GM11168 (cell line): ENCODE data around the gene NFATC2.

Experiments
- in situ Hi-C: fragments of 300-500 bp; cut with MboI; formaldehyde crosslinking; loops from one replicate; pipeline ENCODE4 v1.12.0; 2022; ENCODE audit warnings: low sequenced_read_pairs; ENCODE audit not compliant: unreplicated experiment

Gene NFATC2

DNA sequence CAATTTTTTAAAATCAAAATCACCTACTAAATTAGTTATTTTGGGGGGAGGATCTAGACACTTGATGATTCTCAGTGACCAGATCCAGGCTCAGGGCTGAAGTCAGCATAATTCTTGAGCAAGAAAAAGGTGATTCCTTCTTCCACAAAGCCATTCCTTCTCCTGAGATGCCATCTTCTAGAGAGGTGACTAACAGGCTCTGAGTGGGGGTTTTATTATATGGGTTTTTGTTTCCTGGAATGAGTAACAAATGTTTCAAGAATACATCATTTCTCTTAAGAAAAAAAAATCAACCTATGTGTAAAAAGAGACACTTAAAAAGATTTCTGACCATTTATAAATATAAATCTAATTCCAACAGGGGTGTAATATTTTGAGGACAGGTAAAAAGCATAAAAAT is 154.3 kb downstream of the NFATC2 start:
- in situ Hi-C loops: no loop called here

GRCh38 chr20:51387125-51387875 is 155.2 kb downstream of the NFATC2 start:
- in situ Hi-C loops: no loop called here

DNA sequence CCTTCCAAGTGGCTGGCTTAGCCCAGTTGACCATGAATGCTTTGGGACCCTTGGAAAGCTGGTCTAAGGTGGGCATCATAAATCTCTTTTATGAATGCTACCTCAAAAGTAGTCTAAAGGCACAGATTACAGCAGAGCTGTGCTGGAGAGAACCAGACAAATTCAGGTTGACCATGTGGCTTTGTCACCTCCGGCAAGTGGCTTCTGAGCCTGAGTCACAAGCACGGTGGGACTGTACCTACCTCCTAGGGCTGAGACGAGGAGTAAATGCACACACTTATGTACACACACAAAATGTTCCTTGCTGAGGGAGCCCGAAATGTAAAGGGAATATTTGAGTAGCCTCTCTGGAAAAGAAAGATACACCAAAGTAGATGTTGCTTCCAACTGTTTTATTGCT is 155.9 kb downstream of the NFATC2 start:
- in situ Hi-C loops: no loop called here

DNA sequence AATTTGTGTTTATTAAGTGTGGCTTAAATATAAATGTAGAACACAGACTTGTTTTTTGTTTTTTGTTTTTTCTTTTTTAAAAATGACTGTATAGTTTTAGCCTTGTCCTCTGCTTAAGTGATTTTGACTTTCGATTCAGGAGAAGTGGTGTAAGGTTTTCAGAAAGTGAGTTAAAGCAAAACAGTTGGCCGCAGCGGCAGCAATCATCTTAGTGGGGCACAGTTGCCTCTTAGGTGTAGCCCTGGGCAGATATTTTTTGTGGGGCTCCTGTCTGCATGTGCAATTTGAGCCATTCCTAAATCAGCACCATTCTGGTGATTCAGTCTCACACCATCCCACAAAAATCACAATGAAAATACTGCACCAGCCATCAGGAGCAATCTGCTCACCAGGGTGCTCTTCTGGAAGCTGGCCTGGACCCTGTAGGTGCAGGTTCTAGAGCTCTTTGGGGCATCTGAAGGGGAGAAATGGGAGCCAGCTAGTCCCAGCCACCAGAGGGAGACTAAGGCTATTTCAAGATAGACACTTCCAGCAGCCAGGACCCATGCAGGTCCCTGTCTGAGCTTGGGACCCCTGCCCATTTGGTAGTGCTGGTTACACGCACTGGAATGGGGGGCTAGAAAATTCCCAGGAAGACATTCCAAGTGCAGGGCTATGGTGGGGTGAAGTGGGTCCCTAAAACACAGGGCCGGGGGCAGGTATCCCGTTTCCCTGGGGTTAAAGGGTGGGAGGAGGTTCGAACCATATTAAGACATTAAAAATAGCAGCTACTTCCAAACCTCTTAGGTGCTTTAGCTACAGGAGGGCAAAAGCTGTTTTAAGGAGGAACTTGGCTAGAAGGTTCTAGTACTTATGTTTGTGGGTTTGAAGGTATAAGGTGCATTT is 156.6 kb downstream of the NFATC2 start:
- in situ Hi-C loops: no loop called here

DNA sequence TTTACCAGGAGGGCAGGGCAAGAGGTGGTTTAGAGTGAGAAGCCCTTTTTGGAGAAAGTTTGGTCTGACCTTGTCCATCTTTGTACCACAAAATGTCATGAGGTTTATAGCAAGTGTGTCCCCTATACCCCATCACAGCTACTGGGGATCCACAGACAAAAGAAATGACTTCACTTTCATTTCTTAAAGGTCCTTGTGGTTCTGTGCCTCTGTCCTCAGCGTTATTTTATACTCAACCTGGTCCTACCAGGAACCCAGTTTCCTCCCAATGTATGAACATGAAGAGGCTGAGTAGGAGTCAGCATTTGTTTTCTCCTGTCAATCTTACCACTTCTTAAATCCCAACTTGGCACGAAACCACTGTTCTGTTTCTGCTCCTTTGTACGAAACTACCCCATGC is 157.6 kb downstream of the NFATC2 start:
- in situ Hi-C loops: no loop called here

DNA sequence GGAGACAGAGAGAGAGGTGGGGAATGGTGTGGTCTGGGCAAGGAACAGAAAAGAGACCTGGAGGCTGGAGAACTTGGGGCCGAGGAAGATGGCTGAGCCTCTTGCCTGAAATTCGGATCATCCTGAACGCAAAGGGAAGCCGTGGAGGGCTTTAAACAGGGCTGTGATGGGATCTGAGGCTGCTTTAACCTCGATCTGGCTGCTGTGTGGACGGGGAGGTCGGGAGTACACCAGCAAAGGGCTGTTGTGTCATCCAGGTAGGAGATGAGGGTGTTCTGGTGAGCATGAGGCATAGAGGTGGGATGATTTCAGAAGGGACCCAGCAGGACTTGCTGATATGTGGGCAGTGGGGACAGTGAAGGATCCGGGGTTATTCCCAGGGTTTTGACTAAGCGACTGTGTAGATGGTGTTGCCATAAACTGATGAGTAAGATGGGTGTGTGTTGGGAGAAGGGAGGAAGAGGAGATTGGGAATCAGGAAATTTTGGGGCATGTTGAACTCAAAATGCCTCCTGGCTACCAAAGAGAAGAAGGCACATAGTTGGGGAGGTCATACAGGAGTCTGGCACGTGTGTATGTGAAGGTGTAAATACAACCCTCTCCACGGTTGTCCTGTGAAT is 158.5 kb downstream of the NFATC2 start:
- in situ Hi-C loops: no loop called here

GRCh38 chr20:51382986-51383821 is 159.3 kb downstream of the NFATC2 start:
- in situ Hi-C loops: no loop called here

DNA sequence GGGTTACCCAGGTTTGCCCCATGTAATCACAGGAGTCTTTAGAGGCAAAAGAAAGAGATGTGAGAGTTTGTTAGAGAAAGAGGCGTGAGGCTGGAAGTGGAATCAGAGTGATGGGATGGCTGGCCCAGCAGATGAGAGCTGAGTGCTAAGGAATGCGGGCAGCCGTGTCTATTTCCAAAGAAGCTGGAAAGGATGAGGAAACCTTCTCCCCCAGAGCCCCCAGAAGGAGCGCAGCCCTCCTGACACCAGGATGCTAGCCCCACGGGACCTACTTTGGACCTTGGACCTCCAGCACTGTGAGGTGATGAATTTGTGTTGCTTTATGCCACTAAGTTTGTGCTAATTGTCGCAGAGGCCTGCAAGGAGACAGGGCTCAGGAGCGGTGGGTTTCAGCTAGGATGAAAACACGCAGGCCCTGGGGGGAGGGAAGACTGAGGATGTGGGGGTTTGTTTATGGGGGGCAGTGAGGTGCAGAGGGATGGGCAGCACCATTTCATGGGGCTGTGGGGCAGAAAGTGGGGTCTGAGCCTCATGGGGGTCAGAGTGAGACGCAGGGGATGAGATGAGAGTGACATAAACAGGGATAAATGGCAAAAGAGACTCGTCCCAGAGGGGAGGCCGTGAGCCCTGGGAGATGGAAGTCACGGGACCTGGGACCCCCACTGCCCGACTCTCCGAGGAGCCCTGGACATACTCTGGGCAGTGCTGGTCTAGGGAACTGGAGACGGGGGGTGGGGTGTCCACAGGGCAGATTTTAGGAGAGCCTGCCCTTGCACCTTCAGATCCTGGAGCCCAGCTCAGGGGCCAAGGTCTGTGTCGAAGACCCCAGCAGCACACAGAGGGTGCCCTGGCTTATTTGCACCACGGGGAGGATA is 160.2 kb downstream of the NFATC2 start:
- in situ Hi-C loops: no loop called here

GRCh38 chr20:51381557-51381956 is 161.0 kb downstream of the NFATC2 start:
- in situ Hi-C loops: no loop called here

DNA sequence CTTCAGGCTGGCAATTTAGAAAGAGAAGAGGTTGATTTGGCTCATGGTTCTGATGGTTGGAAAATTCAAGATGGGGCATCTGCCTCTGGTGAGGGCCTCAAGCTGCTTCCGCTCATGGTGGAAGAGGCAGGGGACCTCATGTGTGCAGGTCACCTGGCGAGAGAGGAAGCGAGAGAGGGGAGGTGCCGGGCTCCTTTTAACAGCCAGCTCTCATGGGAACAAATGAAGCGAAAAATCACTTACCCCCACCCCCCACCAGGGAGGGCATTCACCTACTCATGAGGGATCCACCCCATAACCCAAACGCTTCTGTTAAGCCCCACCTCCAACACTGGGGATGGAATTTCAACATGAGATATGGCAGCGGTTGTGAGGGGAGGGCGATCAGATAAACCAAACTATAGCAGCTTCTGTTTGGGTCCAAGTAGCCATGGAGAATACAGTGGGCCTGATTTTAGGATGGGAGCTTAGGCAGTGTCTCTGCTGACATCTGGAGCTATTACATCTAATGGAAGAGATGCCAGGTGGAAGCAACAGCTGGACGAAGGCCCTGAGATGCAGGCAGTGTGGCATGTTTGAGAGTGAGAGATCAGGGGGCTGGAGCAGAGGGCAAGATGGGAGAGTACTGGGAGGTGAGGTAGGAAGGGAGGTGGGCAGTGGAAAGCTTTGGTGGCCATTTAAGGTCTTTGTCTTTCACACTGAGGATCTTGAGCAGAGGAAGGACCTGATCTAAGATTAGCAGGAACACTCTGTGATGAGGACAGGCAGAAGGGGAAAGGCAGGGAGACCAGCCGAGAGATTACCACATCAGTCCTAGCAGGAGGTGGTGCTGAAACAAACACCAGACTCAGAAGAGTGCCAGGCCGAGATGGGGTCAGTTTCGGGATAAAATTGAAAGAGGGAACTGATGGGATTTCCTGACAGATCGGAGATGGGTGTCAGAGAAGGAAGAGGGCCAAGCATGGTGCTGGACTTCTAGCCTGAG is 161.8 kb downstream of the NFATC2 start:
- in situ Hi-C loops: no loop called here

- in situ Hi-C loops: no loop called here
Measured at GRCh38 chr20:51379601-51380341, 162.7 kb downstream of the NFATC2 start.

DNA sequence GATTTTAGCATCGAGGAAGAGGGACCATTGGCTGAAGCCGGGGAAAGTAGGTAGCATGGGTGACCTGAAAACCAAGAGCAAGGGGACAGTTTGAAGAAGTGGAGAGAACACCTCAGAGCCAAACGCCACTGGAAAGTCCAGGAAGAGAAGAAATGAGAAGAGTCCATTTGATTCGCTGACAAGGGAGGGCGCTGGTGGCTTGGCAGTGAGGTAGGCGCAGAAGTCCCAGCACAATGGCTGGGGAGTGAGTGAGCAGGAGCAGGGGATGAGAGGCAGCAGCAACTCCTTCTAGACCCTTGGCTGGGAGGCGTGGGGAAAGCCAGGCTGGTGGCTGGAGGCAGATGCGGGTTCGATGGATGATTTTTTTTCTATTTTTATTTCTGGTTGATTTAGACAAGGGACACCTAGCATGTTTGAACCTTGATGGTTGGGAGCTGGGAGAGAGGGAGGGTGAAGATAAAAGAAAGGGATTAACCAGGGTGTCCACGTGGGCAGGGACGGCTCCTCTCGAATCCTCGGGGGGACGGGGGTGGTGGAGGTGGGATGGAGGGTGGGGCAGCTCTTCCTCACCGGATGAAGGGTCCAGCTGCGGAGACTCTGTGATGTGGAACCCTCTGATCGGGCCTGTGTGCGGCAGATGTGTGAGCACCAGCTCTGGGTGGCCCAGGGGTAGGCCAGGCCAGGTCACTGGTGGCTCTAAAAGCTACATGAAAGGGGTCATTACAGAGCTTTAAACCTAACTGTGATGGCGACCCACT is 164.2 kb downstream of the NFATC2 start:
- in situ Hi-C loops: no loop called here

DNA sequence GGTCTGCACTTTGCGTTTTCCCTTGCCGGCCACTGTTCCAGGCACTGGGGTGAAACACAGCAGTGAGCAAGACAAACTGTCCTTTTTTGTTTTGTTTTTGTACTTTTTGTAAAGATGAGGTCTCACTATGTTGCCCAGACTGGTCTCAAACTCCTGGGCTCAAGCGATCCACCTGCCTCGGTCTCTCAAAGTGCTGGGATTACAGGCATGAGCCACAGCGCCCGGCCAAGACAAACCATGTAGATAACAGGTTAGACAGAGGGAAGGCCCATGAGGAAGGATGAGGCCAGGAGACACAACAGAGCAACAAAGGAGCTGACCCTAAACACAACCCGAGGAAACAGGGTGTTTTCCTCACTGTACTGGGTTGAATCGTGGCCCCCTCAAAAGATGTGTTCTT is 165.4 kb downstream of the NFATC2 start:
- in situ Hi-C loops: no loop called here

DNA sequence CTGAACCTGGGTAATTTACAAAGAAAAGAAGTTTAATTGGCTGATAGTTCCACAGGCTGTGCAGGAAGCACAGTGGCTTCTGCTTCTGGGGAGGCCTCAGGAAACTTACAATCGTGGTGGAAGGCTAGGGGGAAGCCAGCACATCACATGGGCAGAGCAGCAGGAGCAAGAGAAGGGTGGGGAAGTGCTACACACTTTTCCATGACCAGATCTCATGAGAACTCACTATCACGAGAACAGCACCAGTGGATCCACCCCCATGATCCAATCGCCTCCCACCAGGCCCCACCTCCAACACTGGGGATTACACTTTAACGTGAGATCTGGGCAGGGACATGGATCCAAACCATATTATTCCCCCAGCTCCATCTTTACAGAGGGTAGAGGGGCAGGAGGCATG is 166.4 kb downstream of the NFATC2 start:
- in situ Hi-C loops: no loop called here

GRCh38 chr20:51375561-51375960 is 167.0 kb downstream of the NFATC2 start:
- in situ Hi-C loops: no loop called here

DNA sequence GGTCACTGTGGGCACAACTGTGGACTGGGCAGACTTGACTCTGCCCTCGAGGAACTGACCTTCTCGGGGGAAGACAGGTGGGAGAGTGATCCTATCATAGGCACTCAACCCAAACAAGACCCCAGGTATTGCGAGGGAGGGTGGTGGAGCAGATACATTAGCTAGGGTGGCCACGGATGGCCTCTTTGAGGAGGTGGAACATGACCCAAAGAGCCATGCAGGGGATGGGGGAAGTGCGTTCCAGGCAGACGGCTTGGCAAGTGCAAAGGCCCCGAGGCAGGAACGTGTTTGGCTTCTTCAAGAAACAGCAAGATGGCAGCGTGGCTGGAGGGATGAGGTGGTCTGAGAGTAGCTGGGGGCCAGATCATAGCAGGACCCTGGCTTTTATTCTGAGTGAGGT is 167.6 kb downstream of the NFATC2 start:
- in situ Hi-C loops: loop anchor here (5.0 kb wide), 1 partner anchor 232 kb away; no protein-coding TSS in a partner anchor

DNA sequence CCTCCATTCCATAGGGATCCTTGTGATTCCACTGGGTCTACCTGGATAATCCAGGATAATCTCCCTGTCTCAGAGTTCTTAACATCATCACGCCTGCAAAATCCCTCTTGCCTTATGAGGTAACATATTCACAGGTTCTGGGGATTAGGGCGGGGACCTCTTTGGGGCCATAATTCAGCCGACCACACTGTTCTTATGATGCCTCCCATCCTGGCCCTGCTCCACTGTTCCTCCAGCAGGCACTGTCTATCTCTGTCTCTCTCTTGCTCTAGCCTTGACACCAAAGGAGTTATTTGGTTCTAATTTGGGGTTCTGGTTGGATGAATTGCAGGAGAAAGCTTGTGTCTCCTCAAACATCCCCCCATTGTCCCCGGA is 168.1 kb downstream of the NFATC2 start:
- in situ Hi-C loops: loop anchor here (5.0 kb wide), 1 partner anchor 233 kb away; no protein-coding TSS in a partner anchor
